Activated naive CD8-positive, alpha-beta T cell treated with anti-CD3 and anti-CD28 coated beads for 36 hours (primary cell): ENCODE data around the gene POU3F2. TPM values are rescaled to one million over a fixed set of nuclear protein-coding genes. Genes with fewer than 3 reads are reported as not detected.
A peak's percentile ranks its signal among the peaks of the same experiment; 100 is the strongest.

Source experiments
- DNase-seq: peaks from one replicate; pipeline ENCODE4 v3.0.0; 2021
- H3K27ac Mint-ChIP-seq: one replicate; pipeline ENCODE4 v1.8.0; 2022; ENCODE audit warnings: mild to moderate bottlenecking, moderate library complexity, mixed read lengths
- H3K27me3 Mint-ChIP-seq: one replicate; pipeline ENCODE4 v1.8.0; 2022; ENCODE audit warnings: mild to moderate bottlenecking, mixed read lengths
- H3K36me3 Mint-ChIP-seq: one replicate; pipeline ENCODE4 v1.8.0; 2021; ENCODE audit warnings: mild to moderate bottlenecking, mixed read lengths
- H3K4me1 Mint-ChIP-seq: one replicate; pipeline ENCODE4 v1.8.0; 2021; ENCODE audit warnings: mixed read lengths
- H3K4me3 Mint-ChIP-seq: one replicate; pipeline ENCODE4 v1.8.0; 2022; ENCODE audit warnings: mild to moderate bottlenecking, moderate library complexity, mixed read lengths
- H3K9me3 Mint-ChIP-seq: one replicate; pipeline ENCODE4 v1.8.0; 2022; ENCODE audit warnings: mixed read lengths
- total RNA-seq, 2 experiments: library from RNA; stranded (reverse); gene quantifications; one replicate each; pipeline ENCODE4 v1.2.3, GENCODE V29; 2021

POU3F2 gene
- not detected for total RNA-seq

- H3K4me1 Mint-ChIP-seq: peaks cover 33% of the 10 kb centered on the region
These were observed at the start of gene POU3F2 for GRCh38 chr6:98834060-98835031. POU3F2 (plus strand) TSS chr6:98834574; CDS start chr6:98834874, 300 bp downstream.

GRCh38 chr6:98787435-98787834, 46.9 kb upstream of the POU3F2 start:
- H3K36me3 Mint-ChIP-seq: no peaks in the 10 kb centered on the region
- no peaks in the 10 kb centered on the region for H3K4me1 Mint-ChIP-seq
- no peak overlapping the region for H3K4me3 Mint-ChIP-seq
- no peak overlapping the region for H3K27ac Mint-ChIP-seq
- H3K9me3 Mint-ChIP-seq: no peaks in the 10 kb centered on the region
- DNase-seq: no peak
- H3K27me3 Mint-ChIP-seq: peaks cover 48% of the 10 kb centered on the region

More at GRCh38 chr6:98834060-98835031, at the start of gene POU3F2:
- Mint-ChIP-seq H3K9me3 (no peaks in the 10 kb centered on the region), H3K36me3 (peaks cover 3% of the 10 kb centered on the region), H3K27ac (no peak within 1 kb of the TSS), H3K27me3 (peaks cover 93% of the 10 kb centered on the region), H3K4me3 (peak within 1 kb of the TSS; percentile 78)
- DNase-seq: peak; percentile 66

GRCh38 chr6:98787961-98788360, 46.4 kb upstream of the POU3F2 start:
- Mint-ChIP-seq H3K4me3 (no peak overlapping the region), H3K36me3 (no peaks in the 10 kb centered on the region), H3K9me3 (no peaks in the 10 kb centered on the region), H3K27ac (no peak overlapping the region), H3K4me1 (no peaks in the 10 kb centered on the region), H3K27me3 (peaks cover 50% of the 10 kb centered on the region)
- no peak for DNase-seq

- H3K4me1 Mint-ChIP-seq: no peaks in the 10 kb centered on the region
These were observed 40.0 kb upstream of the POU3F2 start for GRCh38 chr6:98794307-98794842.

GRCh38 chr6:98797217-98797994, 37.0 kb upstream of the POU3F2 start:
- Mint-ChIP-seq H3K4me1 (no peaks in the 10 kb centered on the region), H3K27ac (no peak overlapping the region), H3K9me3 (no peaks in the 10 kb centered on the region), H3K4me3 (no peak overlapping the region), H3K27me3 (peaks cover 28% of the 10 kb centered on the region), H3K36me3 (no peaks in the 10 kb centered on the region)
- DNase-seq: no peak

More at GRCh38 chr6:98794307-98794842, 40.0 kb upstream of the POU3F2 start:
- H3K9me3 Mint-ChIP-seq: no peaks in the 10 kb centered on the region
- no peak overlapping the region for H3K27ac Mint-ChIP-seq
- no peaks in the 10 kb centered on the region for H3K36me3 Mint-ChIP-seq
- no peak for DNase-seq
- no peak overlapping the region for H3K4me3 Mint-ChIP-seq
- H3K27me3 Mint-ChIP-seq: peaks cover 28% of the 10 kb centered on the region

- Mint-ChIP-seq H3K9me3 (no peaks in the 10 kb centered on the region), H3K36me3 (no peaks in the 10 kb centered on the region), H3K27me3 (peaks cover 32% of the 10 kb centered on the region)
These were observed 33.5 kb upstream of the POU3F2 start for GRCh38 chr6:98800866-98801265.

GRCh38 chr6:98808541-98809210, 25.7 kb upstream of the POU3F2 start:
- Mint-ChIP-seq H3K4me3 (no peak overlapping the region), H3K36me3 (no peaks in the 10 kb centered on the region), H3K27me3 (peaks cover 18% of the 10 kb centered on the region), H3K4me1 (no peaks in the 10 kb centered on the region), H3K9me3 (no peaks in the 10 kb centered on the region), H3K27ac (no peak overlapping the region)
- DNase-seq: no peak

More at GRCh38 chr6:98800866-98801265, 33.5 kb upstream of the POU3F2 start:
- H3K27ac Mint-ChIP-seq: no peak overlapping the region
- no peak overlapping the region for H3K4me3 Mint-ChIP-seq
- H3K4me1 Mint-ChIP-seq: no peaks in the 10 kb centered on the region
- DNase-seq: no peak

- H3K36me3 Mint-ChIP-seq: no peaks in the 10 kb centered on the region
- H3K27me3 Mint-ChIP-seq: peaks cover 22% of the 10 kb centered on the region
- H3K4me1 Mint-ChIP-seq: no peaks in the 10 kb centered on the region
- no peak overlapping the region for H3K4me3 Mint-ChIP-seq
- no peak overlapping the region for H3K27ac Mint-ChIP-seq
- H3K9me3 Mint-ChIP-seq: peaks cover 2% of the 10 kb centered on the region
- DNase-seq: no peak
These were observed 22.2 kb upstream of the POU3F2 start for GRCh38 chr6:98812220-98812619.

- H3K4me3 Mint-ChIP-seq: no peak overlapping the region
- H3K27ac Mint-ChIP-seq: no peak overlapping the region
- peaks cover 57% of the 10 kb centered on the region for H3K27me3 Mint-ChIP-seq
- H3K4me1 Mint-ChIP-seq: no peaks in the 10 kb centered on the region
- H3K36me3 Mint-ChIP-seq: no peaks in the 10 kb centered on the region
- peaks cover 2% of the 10 kb centered on the region for H3K9me3 Mint-ChIP-seq
- no peak for DNase-seq
These were observed 17.6 kb upstream of the POU3F2 start for GRCh38 chr6:98816799-98817198.

- no peak for DNase-seq
- H3K9me3 Mint-ChIP-seq: no peaks in the 10 kb centered on the region
- peaks cover 19% of the 10 kb centered on the region for H3K4me1 Mint-ChIP-seq
- H3K27ac Mint-ChIP-seq: no peak overlapping the region
- H3K36me3 Mint-ChIP-seq: no peaks in the 10 kb centered on the region
- H3K4me3 Mint-ChIP-seq: no peak overlapping the region
- H3K27me3 Mint-ChIP-seq: peaks cover 83% of the 10 kb centered on the region
These were observed 12.5 kb upstream of the POU3F2 start for GRCh38 chr6:98821756-98822405.

GRCh38 chr6:98823428-98824161, 10.8 kb upstream of the POU3F2 start:
- no peaks in the 10 kb centered on the region for H3K9me3 Mint-ChIP-seq

GRCh38 chr6:98824162-98824901, 10.0 kb upstream of the POU3F2 start:
- Mint-ChIP-seq H3K4me1 (peaks cover 28% of the 10 kb centered on the region), H3K27ac (no peak overlapping the region), H3K4me3 (peak overlapping the region; percentile 57), H3K27me3 (peaks cover 88% of the 10 kb centered on the region), H3K36me3 (no peaks in the 10 kb centered on the region), H3K9me3 (no peaks in the 10 kb centered on the region)
- DNase-seq: no peak

More at GRCh38 chr6:98823428-98824161, 10.8 kb upstream of the POU3F2 start:
- Mint-ChIP-seq H3K4me3 (peak overlapping the region; percentile 27), H3K27ac (no peak overlapping the region), H3K4me1 (peaks cover 24% of the 10 kb centered on the region), H3K27me3 (peaks cover 88% of the 10 kb centered on the region), H3K36me3 (no peaks in the 10 kb centered on the region)
- DNase-seq: no peak
